BE2C (cell line): ENCODE data around the gene OPHN1.

Source experiments
- DNase-seq: peaks from one replicate; pipeline ENCODE4 v3.0.0-alpha.2; 2020
- H3K27me3 ChIP-seq: fragments of 250-450 bp; sonication (Bioruptor Pico); 2 replicates; pipeline ENCODE4 v1.5.1; 2020; ENCODE audit warnings: mild to moderate bottlenecking
- H3K36me3 ChIP-seq: fragments of 250-450 bp; sonication (Bioruptor Pico); 2 replicates; pipeline ENCODE4 v1.5.1; 2020; ENCODE audit warnings: mild to moderate bottlenecking
- H3K4me1 ChIP-seq: fragments of 250-450 bp; sonication (Bioruptor Pico); 2 replicates; pipeline ENCODE4 v1.5.1; 2020
- H3K4me3 ChIP-seq: 2 replicates; pipeline ENCODE4 v1.5.1; 2011; ENCODE audit warnings: low read depth, low read length
- H3K9me3 ChIP-seq: fragments of 250-450 bp; sonication (Bioruptor Pico); 2 replicates; pipeline ENCODE4 v1.5.1; 2020
- CTCF ChIP-seq: IDR thresholded peaks from 2 replicates; pipeline ENCODE4 v1.5.1; 2012; ENCODE audit warnings: mild to moderate bottlenecking, low read depth, low read length

OPHN1 gene

GRCh38 chrX:68461576-68461975 lies 28.3 kb upstream of the OPHN1 start:
- Histone ChIP-seq H3K4me3 (no peak overlapping the region), H3K9me3 (no peaks in the 10 kb centered on the region), H3K27me3 (no peaks in the 10 kb centered on the region), H3K36me3 (no peaks in the 10 kb centered on the region), H3K4me1 (no peaks in the 10 kb centered on the region)
- no peak for TF ChIP-seq CTCF
- DNase-seq: no peak

- no peak for TF ChIP-seq CTCF
- DNase-seq: no peak
These were observed 27.8 kb upstream of the OPHN1 start for GRCh38 chrX:68461093-68461492.

GRCh38 chrX:68455151-68455510 lies 21.8 kb upstream of the OPHN1 start:
- TF ChIP-seq CTCF: no peak
- Histone ChIP-seq H3K4me1 (no peaks in the 10 kb centered on the region), H3K9me3 (no peaks in the 10 kb centered on the region), H3K36me3 (no peaks in the 10 kb centered on the region), H3K27me3 (no peaks in the 10 kb centered on the region), H3K4me3 (no peak overlapping the region)
- no peak for DNase-seq

More at GRCh38 chrX:68461093-68461492, 27.8 kb upstream of the OPHN1 start:
- H3K27me3 ChIP-seq: no peaks in the 10 kb centered on the region
- H3K4me3 ChIP-seq: no peak overlapping the region
- H3K9me3 ChIP-seq: no peaks in the 10 kb centered on the region
- no peaks in the 10 kb centered on the region for H3K36me3 ChIP-seq
- H3K4me1 ChIP-seq: no peaks in the 10 kb centered on the region

- DNase-seq: no peak
- Histone ChIP-seq H3K4me3 (no peak overlapping the region), H3K9me3 (no peaks in the 10 kb centered on the region), H3K4me1 (no peaks in the 10 kb centered on the region), H3K27me3 (no peaks in the 10 kb centered on the region), H3K36me3 (no peaks in the 10 kb centered on the region)
- no peak for TF ChIP-seq CTCF
These were observed 21.3 kb upstream of the OPHN1 start for GRCh38 chrX:68454476-68455150.

- no peak for TF ChIP-seq CTCF
- no peaks in the 10 kb centered on the region for H3K27me3 ChIP-seq
These were observed 18.4 kb upstream of the OPHN1 start for GRCh38 chrX:68451720-68452119.

GRCh38 chrX:68443155-68443868 lies 10.0 kb upstream of the OPHN1 start:
- H3K27me3 ChIP-seq: no peaks in the 10 kb centered on the region
- no peaks in the 10 kb centered on the region for H3K4me1 ChIP-seq
- H3K9me3 ChIP-seq: no peaks in the 10 kb centered on the region
- no peak for TF ChIP-seq CTCF
- H3K36me3 ChIP-seq: no peaks in the 10 kb centered on the region
- H3K4me3 ChIP-seq: no peak overlapping the region
- DNase-seq: no peak

More at GRCh38 chrX:68451720-68452119, 18.4 kb upstream of the OPHN1 start:
- no peaks in the 10 kb centered on the region for H3K9me3 ChIP-seq
- H3K36me3 ChIP-seq: no peaks in the 10 kb centered on the region
- DNase-seq: no peak
- H3K4me3 ChIP-seq: no peak overlapping the region
- no peaks in the 10 kb centered on the region for H3K4me1 ChIP-seq
